SK-N-SH treated with all-trans-retinoic acid at 6 μM for 48 hours (cell line): Measurements from ENCODE around the gene BCAN.

Experiments
- ARNTL ChIP-seq: fragments of 450-650 bp; formaldehyde crosslinking; IDR thresholded peaks from 2 replicates; pipeline ENCODE4 v1.5.0; 2020; ENCODE audit warnings: low read depth, mild to moderate bottlenecking, moderate library complexity, borderline replicate concordance
- BACH2 ChIP-seq: fragments of 250-450 bp; sonication (Bioruptor Pico); IDR thresholded peaks from 2 replicates; pipeline ENCODE4 v1.9.0; 2021; ENCODE audit warnings: mild to moderate bottlenecking, borderline replicate concordance
- CREB5 ChIP-seq: fragments of 250-450 bp; sonication (Bioruptor Pico); IDR thresholded peaks from 2 replicates; pipeline ENCODE4 v1.5.1; 2020; ENCODE audit warnings: low read depth, mild to moderate bottlenecking, moderate library complexity
- GLIS3 ChIP-seq: fragments of 250-450 bp; sonication (Bioruptor Pico); IDR thresholded peaks from 2 replicates; pipeline ENCODE4 v1.5.0; 2020; ENCODE audit warnings: mild to moderate bottlenecking, moderate library complexity
- PATZ1 ChIP-seq: fragments of 250-450 bp; sonication (Bioruptor Pico); IDR thresholded peaks from 2 replicates; pipeline ENCODE4 v1.8.0; 2020; ENCODE audit warnings: mild to moderate bottlenecking, moderate library complexity, borderline replicate concordance
- RARB ChIP-seq: fragments of 250-450 bp; sonication (Bioruptor Pico); IDR thresholded peaks from 2 replicates; pipeline ENCODE4 v1.8.0; 2021; ENCODE audit warnings: mild to moderate bottlenecking, moderate library complexity
- SNAI2 ChIP-seq: fragments of 250-450 bp; sonication (Bioruptor Pico); IDR thresholded peaks from 2 replicates; pipeline ENCODE4 v1.5.0; 2020; ENCODE audit warnings: mild to moderate bottlenecking, moderate library complexity
- TCF4 ChIP-seq: fragments of 250-450 bp; sonication (Bioruptor Pico); IDR thresholded peaks from 2 replicates; pipeline ENCODE4 v1.8.0; 2021; ENCODE audit warnings: mild to moderate bottlenecking, moderate library complexity, borderline replicate concordance
- TOX ChIP-seq: fragments of 250-450 bp; sonication (Bioruptor Pico); IDR thresholded peaks from 2 replicates; pipeline ENCODE4 v1.8.0; 2021; ENCODE audit warnings: mild to moderate bottlenecking, moderate library complexity, borderline replicate concordance
- ZC3H10 ChIP-seq: fragments of 250-450 bp; sonication (Bioruptor Pico); IDR thresholded peaks from 2 replicates; pipeline ENCODE4 v1.5.1; 2021; ENCODE audit warnings: mild to moderate bottlenecking, moderate library complexity
- ZFP30 ChIP-seq: fragments of 450-650 bp; formaldehyde crosslinking; IDR thresholded peaks from 2 replicates; pipeline ENCODE4 v1.5.0; 2022; ENCODE audit warnings: mild to moderate bottlenecking, moderate library complexity

- TF ChIP-seq PATZ1 (CRISPR knock-in tag), result no peak
- no peak for TF ChIP-seq BACH2
- no peak for TF ChIP-seq RARB (CRISPR knock-in tag)
- no peak for TF ChIP-seq ZFP30
- no peak for TF ChIP-seq ZC3H10 (CRISPR knock-in tag)
- TF ChIP-seq TOX (CRISPR knock-in tag), result no peak
- TF ChIP-seq GLIS3 (CRISPR knock-in tag), result no peak
- no peak for TF ChIP-seq SNAI2
- TF ChIP-seq CREB5, result no peak
- TF ChIP-seq TCF4 (CRISPR knock-in tag), result no peak
- no peak for TF ChIP-seq ARNTL (CRISPR knock-in tag)
These were observed 7.0 kb downstream of the BCAN start for GRCh38 chr1:156648951-156649350.
